ENCODE results near the gene SEC61B.

The SEC61B gene

DNA sequence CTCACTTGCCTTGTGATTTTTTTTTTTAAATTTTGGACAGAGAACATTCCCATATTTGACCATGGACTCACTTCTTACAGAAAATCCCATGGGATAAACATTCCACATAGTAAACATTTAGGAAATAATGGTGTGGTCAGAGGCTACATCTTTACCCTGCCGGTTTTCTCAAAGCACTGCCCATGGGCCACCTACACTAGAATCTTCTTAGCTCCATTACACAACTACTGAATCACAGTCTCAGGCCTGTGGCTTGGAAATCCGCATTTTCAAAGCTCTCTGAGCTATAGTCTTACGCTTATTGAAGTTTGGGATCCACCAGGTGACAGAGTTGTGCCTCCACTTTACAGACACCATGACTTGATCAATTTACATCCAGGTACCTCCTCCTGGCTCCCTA, 39.7 kb upstream of the SEC61B start:
- TF ChIP-seq TAF1 (IDR thresholded peaks at IDR 0.05; ENCODE audit: borderline replicate concordance, insufficient read depth, low read length) (no peak), FOXP2 (optimal IDR thresholded peaks at IDR 0.05; ENCODE audit: borderline replicate concordance, extremely low read depth, extremely low read length, insufficient read depth) (no peak), SIN3A (IDR thresholded peaks at IDR 0.05; ENCODE audit: borderline replicate concordance, insufficient read depth, low read length) (no peak), POLR2AphosphoS5 (IDR thresholded peaks at IDR 0.05; ENCODE audit: low read depth, low read length) (no peak)
- TF ChIP-seq, protein P1, sequence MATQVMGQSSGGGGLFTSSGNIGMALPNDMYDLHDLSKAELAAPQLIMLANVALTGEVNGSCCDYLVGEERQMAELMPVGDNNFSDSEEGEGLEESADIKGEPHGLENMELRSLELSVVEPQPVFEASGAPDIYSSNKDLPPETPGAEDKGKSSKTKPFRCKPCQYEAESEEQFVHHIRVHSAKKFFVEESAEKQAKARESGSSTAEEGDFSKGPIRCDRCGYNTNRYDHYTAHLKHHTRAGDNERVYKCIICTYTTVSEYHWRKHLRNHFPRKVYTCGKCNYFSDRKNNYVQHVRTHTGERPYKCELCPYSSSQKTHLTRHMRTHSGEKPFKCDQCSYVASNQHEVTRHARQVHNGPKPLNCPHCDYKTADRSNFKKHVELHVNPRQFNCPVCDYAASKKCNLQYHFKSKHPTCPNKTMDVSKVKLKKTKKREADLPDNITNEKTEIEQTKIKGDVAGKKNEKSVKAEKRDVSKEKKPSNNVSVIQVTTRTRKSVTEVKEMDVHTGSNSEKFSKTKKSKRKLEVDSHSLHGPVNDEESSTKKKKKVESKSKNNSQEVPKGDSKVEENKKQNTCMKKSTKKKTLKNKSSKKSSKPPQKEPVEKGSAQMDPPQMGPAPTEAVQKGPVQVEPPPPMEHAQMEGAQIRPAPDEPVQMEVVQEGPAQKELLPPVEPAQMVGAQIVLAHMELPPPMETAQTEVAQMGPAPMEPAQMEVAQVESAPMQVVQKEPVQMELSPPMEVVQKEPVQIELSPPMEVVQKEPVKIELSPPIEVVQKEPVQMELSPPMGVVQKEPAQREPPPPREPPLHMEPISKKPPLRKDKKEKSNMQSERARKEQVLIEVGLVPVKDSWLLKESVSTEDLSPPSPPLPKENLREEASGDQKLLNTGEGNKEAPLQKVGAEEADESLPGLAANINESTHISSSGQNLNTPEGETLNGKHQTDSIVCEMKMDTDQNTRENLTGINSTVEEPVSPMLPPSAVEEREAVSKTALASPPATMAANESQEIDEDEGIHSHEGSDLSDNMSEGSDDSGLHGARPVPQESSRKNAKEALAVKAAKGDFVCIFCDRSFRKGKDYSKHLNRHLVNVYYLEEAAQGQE (IDR thresholded peaks at IDR 0.05; ENCODE audit: insufficient read depth in 1 of 2, low read depth in 2 of 2, low read length in 2 of 2), result no peak

- TF ChIP-seq, protein P1 (IDR thresholded peaks at IDR 0.05; ENCODE audit: insufficient read depth in 1 of 2, low read depth in 2 of 2, low read length in 2 of 2), result no peak
- TF ChIP-seq TAF1 (IDR thresholded peaks at IDR 0.05; ENCODE audit: borderline replicate concordance, insufficient read depth, low read length), result no peak
- TF ChIP-seq FOXP2 (optimal IDR thresholded peaks at IDR 0.05; ENCODE audit: borderline replicate concordance, extremely low read depth, extremely low read length, insufficient read depth), result no peak
- no peak for TF ChIP-seq SIN3A (IDR thresholded peaks at IDR 0.05; ENCODE audit: borderline replicate concordance, insufficient read depth, low read length)
- no peak for TF ChIP-seq POLR2AphosphoS5 (IDR thresholded peaks at IDR 0.05; ENCODE audit: low read depth, low read length)
Observed at GRCh38 chr9:99183616-99184015, 38.5 kb upstream of the SEC61B start.

- TF ChIP-seq TAF1 (IDR thresholded peaks at IDR 0.05; ENCODE audit: borderline replicate concordance, insufficient read depth, low read length) (no peak), FOXP2 (optimal IDR thresholded peaks at IDR 0.05; ENCODE audit: borderline replicate concordance, extremely low read depth, extremely low read length, insufficient read depth) (no peak), POLR2AphosphoS5 (IDR thresholded peaks at IDR 0.05; ENCODE audit: low read depth, low read length) (no peak), SIN3A (IDR thresholded peaks at IDR 0.05; ENCODE audit: borderline replicate concordance, insufficient read depth, low read length) (no peak)
- TF ChIP-seq, protein P1 (IDR thresholded peaks at IDR 0.05; ENCODE audit: insufficient read depth in 1 of 2, low read depth in 2 of 2, low read length in 2 of 2), result no peak
Observed at GRCh38 chr9:99184110-99184474, 38.0 kb upstream of the SEC61B start.

- TF ChIP-seq TAF1 (IDR thresholded peaks at IDR 0.05; ENCODE audit: borderline replicate concordance, insufficient read depth, low read length) (no peak), POLR2AphosphoS5 (IDR thresholded peaks at IDR 0.05; ENCODE audit: low read depth, low read length) (no peak), FOXP2 (optimal IDR thresholded peaks at IDR 0.05; ENCODE audit: borderline replicate concordance, extremely low read depth, extremely low read length, insufficient read depth) (no peak), SIN3A (IDR thresholded peaks at IDR 0.05; ENCODE audit: borderline replicate concordance, insufficient read depth, low read length) (no peak)
- TF ChIP-seq, protein P1 (IDR thresholded peaks at IDR 0.05; ENCODE audit: insufficient read depth in 1 of 2, low read depth in 2 of 2, low read length in 2 of 2), result no peak
Observed at GRCh38 chr9:99184475-99185347, 37.4 kb upstream of the SEC61B start.
